Left cardiac atrium (tissue), 4 donors: ENCODE results near the gene SLC16A7. TPM values are rescaled to one million over a fixed set of nuclear protein-coding genes. Genes with fewer than 3 reads are reported as not detected.
"Not testable (repeated sequence)": the region's sequence is repeated elsewhere in the genome, so short reads cannot be mapped to it uniquely, and the experiment has no call there.

Source experiments
- ATAC-seq, 2 donors: fragments of 200-7000 bp; cut with Tn5 transposase; one replicate each; pipeline ENCODE4 v1.9.1; 2020; ENCODE audit warnings: mild to moderate bottlenecking in 2 of 2, moderate library complexity in 2 of 2
- DNase-seq: peaks from one replicate; pipeline ENCODE4 v3.0.0-alpha.2; 2020
- intact Hi-C, 2 donors: fragments of 100-400 bp; cut with DNase I; formaldehyde crosslinking; loops; one replicate each; pipeline versions ENCODE4 v1.14.1 to v1.15.1; 2022 to 2023
- long read RNA-seq: library from polyadenylated mRNA; unstranded; transcript quantifications from one replicate; pipeline ENCODE4 v2.0.0, GENCODE V29; 2021
- total RNA-seq, 2 donors: library from RNA; stranded (reverse); fragmentation: NEBNext Ultra II Directional; extraction: Animal tissue kit (Norgen Biotek cat#: 25700); gene quantifications; one replicate each; pipeline ENCODE4 v1.2.1, GENCODE V29; 2021
- donor health status: DM: no; HTN: yes; CAD: no.
- donor health status: DM: no; HTN: yes; CAD: no; lungs with severe emphysema.
- donor health status: DM: yes; HTN: yes; CAD: no.
- donor health status: Dilated cardiomyopathy.

SLC16A7 gene, protein sequence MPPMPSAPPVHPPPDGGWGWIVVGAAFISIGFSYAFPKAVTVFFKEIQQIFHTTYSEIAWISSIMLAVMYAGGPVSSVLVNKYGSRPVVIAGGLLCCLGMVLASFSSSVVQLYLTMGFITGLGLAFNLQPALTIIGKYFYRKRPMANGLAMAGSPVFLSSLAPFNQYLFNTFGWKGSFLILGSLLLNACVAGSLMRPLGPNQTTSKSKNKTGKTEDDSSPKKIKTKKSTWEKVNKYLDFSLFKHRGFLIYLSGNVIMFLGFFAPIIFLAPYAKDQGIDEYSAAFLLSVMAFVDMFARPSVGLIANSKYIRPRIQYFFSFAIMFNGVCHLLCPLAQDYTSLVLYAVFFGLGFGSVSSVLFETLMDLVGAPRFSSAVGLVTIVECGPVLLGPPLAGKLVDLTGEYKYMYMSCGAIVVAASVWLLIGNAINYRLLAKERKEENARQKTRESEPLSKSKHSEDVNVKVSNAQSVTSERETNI
- total RNA-seq, result 100 to 1,000 TPM in 1 of 2 donors, 10 to 100 TPM in 1; 85.0 to 121 TPM
- long read RNA-seq, transcript SLC16A7-206 (5 exons, 1,603 nt), result minor isoform, 6 of 29 reads
- long read RNA-seq, transcript SLC16A7-203 (6 exons, 1,969 nt), result major isoform, 14 of 29 reads
- long read RNA-seq, partial matches to known transcripts, result 0 of 29 reads
- long read RNA-seq, other reads (novel, unspliced or antisense), result 9 of 29 reads

DNA sequence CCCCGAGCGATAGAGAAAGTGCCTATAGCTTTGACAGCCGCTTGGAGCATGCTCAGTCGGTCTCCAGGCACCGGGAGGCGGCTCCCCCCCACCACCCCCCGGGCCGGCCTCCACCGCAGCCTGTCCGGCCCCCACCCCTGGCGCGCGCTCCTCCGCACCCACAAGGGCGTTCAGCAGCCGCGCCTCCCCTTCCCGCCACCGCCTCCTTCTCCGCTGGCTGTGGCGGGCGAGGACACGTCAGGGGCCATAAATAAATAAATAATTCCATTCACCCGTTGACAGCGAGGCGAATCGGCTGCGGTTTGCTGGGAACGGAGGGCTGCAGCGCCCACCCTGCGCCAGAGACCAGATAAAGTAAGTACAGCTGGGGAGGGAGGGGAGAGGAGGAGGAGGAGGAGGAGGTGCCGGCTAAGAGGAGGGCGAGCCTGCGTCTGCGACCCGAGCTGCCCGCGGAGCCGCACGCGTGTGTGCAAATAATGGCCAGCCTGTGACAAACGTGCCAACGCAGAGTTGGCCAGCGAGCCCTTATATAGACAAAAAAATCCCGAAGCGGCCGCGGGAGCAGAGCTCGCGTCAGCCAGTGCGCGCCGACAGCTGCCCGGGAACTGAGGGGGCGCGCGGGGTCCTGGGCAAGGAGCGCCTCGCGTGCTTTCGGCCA, at the start of gene SLC16A7:
TSS of gene SLC16A7 (plus strand) at position 147 of the 658 bp plus-strand sequence. CDS start 108,773 bp downstream, outside the sequence.
- DNase-seq (peak; percentile 93), ATAC-seq (peak; percentile 85 to 91)
- intact Hi-C loops, result loop anchor here in 1 of 2 donors (5.0 kb wide), 1 partner anchor 71 kb away; no protein-coding TSS in a partner anchor

DNA sequence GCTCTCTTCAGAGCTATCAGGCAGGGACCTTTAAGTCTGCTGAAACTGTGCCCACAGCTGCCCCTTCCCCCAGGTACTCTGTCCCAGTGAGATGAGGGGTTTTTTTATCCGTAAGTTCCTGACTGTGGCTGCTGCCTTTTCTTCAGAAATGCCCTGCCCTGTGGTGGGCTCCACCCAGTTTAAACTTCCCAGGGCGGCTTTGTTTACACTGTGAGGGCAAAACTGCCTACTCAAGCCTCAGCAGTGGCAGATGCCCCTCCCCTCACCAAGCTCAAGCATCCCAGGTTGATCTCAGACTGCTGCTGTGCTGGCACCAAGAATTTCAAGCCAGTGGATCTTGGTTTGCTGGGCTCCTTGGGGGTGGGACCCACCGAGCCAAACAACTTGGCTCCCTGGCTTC, 46.9 kb upstream of the SLC16A7 start:
- intact Hi-C loops, result no loop called here
- ATAC-seq, result no peak
- no peak for DNase-seq

DNA sequence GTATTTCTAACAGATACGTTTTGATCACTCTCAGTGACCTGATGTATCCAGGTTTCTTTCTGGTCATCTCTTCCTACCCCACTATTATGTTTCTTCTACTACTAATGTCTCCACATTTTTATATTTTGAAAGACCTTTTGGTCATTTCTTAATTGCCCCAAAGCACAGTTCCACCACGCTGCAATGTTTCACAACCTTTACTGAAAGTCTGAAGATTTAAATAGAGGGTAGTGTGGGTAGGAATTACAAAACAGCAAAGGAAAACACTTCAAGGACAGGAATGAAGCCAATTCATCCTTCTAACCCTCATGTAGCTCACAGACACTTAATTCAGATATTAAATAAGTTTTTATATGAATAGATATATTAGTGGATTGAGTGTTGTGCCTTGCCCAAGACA, 36.1 kb upstream of the SLC16A7 start:
- no peak for DNase-seq
- peak in 1 of 2 donors; percentile 57 for ATAC-seq
- intact Hi-C loops, result no loop called here

DNA sequence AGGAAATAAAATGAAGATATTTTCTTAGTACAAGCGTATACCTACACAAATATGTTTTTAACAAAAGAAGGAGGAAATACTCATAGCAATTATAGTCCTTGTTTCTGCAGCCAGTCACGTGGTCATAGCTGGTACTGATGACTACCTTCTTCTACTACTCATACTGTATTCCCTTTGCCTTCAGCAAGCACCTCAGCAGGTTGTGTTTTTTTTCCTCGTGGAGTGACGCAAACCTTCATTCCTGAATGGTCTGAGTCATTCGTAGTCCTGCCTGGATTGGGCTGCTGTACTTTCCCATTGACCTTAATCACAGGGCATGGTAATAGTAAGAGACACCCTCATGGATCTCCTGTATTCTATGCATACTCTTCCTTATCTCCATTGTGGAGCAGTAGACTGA, 25.7 kb upstream of the SLC16A7 start:
- intact Hi-C loops, result no loop called here
- DNase-seq (no peak), ATAC-seq (no peak)

DNA sequence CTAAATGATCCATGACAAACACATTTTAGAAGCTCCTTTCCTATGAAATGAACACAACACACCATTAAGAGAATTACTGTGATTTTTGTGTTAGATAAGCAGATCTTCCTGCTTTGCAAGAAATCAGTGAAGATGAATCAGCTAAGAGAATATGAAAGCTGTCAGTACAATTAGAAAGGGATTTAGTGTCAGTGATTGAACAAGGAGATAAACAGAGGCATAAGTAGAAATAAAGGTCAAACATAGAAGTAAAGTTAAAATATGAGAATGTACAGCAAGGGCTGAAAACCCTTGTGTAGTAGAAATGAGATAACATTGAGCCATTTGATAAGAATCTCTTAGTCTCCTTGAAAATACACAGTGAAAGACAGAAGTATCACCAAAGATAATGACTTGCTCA, 21.4 kb upstream of the SLC16A7 start:
- ATAC-seq, result no peak
- no peak for DNase-seq
- intact Hi-C loops, result no loop called here

DNA sequence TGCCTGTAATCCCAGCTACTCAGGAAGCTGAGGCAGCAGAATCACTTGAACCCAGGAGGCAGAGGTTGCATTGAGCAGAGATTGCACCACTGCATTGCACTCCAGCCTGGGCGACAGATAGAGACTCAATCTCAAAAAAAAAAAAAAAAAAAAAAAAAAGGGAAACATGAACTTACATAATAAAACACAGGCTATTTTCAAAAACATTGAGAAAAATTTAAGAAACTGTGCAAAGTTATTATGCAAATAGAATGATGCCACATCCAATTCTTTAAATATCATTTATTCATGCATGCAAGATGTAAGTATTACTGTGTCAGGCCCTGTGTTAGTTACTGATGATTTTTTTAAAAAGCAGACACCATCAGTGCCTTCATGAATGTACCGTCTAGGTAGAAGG, 20.0 kb upstream of the SLC16A7 start:
- ATAC-seq (no peak), DNase-seq (no peak)
- intact Hi-C loops, result no loop called here

DNA sequence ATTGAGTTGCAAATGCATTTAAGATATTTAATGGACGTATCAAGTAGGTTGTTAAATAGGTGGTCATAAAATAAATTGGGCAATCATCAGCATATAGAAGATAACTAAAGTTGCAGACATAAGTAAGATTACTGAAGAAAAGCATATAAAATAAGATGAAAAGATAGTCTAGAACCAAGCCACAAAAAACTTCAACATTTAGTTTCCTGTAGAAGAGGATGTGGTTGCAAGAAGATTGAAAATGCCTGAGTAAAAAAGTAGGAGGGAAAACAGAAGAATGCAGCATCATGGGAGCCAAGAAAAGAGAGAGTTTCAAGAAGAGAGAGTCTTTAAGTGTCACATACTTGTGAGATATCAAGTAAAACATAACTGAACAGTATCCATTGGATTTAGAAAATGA, 17.6 kb upstream of the SLC16A7 start:
- ATAC-seq, result no peak
- DNase-seq, result no peak
- intact Hi-C loops, result no loop called here

DNA sequence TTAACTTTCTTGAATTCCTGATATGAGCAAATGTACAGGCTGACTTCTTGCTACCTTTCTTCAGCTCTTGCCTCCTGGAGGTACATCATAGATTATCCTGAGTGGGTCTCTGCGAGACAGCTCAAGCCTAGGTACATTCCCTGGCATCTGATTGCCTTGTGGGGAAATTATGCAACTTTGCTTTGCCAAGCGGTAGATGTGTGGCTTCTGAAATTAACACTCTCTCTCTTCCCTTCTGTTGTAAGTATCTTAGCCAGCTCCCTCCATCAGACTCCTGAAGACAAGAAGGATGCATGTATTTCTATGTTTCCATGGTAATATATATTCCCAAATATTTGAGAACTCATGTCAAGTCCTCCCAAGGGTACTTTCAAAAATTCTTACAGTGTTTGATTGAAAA, 16.2 kb upstream of the SLC16A7 start:
- intact Hi-C loops, result no loop called here
- ATAC-seq (no peak), DNase-seq (no peak)

DNA sequence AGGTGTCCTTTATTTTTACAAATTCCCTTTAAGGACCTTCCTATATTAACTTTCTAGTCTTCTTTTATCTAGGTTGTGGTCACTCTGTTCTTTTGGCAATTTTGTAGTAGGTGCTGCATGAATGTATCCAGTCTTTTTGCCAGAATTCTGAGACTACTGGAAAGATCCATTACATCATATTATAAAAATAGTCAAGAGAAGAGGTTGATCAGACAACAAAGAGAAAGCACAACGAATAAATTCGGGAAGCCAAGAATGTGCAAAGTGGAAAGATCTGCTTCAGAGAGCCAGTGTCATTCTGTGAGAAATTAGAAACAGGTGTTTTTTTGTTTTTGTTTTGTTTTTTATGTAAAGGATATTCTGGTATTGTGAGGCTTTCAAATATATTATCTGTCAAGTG, 15.8 kb upstream of the SLC16A7 start:
- ATAC-seq (no peak), DNase-seq (no peak)

DNA sequence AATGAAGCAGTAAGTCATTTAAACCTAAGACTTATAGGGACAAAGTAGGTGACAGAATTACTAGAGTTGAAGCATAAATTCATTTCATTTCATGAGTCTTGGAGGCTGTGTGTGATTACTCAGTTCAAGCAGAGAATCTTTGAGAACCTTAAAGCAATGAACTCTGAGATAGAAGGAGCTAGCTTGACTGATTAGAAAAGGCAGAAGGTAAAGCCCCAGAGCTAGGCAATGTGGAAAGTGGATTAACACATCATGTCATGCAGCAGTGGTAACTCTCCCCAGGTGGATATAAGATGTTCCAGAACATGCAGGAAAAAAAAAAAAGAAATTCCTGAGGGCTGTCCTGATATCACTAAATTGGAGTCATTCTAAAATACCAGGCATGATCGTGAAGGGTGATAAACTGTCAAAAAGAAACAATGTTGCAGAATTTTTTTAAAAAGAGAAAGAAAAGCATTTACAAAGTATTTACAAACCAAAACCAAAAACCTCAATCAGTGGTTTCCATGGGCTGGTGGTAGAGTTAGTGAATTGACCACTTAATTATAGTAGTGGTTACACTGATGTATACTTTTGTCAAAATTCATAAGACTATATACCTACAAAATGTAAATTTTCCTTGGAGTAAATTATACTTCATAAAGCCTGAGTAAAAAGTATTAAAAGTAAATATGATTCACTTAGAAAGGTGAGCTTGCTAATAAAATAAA, 12.7 kb upstream of the SLC16A7 start:
- no peak for DNase-seq
- intact Hi-C loops, result no loop called here
- no peak for ATAC-seq

More for the DNA sequence above, 15.8 kb upstream of the SLC16A7 start:
- intact Hi-C loops, result no loop called here

DNA sequence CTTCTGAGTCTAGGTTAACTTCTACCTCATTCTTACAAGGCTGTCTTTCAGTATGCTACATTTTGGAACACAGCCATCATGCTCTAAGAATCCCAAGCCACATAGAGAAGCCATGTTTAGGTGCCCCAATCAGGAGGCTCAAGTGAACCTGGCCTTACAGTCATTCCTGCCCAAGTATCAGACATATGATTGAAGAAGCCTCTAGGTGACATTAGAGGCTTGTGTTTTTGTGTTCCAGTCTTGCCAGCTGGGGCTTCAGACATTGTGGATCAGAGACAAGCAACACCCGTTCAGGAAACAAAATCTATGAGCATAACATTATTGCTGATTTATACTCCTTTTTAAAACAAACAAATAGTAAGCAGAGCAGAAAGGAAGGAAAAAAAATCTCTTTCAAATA, 8.1 kb upstream of the SLC16A7 start:
- DNase-seq (no peak), ATAC-seq (no peak)
- intact Hi-C loops, result loop anchor here in 1 of 2 donors (5.0 kb wide), 1 partner anchor 225 kb away; no protein-coding TSS in a partner anchor

DNA sequence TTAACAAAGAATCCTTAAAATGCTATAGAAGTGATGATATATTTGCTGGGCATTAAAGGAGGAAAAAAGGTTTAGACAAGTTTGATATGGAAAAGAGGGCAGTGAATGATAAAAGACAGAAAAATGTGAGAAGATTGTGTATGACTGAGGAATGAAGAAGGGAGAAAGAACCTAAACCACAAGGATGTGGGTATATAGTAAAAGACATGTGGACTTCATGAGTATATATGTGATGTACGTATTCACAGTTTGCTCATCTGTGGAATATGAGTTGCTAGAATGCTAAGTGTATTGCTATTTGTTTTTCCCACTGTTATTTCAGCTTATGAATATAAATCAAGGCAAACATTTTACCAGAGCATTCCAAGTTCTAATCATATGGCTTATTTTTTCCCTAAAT, 2.1 kb upstream of the SLC16A7 start:
- DNase-seq (no peak), ATAC-seq (no peak)
- intact Hi-C loops, result no loop called here

DNA sequence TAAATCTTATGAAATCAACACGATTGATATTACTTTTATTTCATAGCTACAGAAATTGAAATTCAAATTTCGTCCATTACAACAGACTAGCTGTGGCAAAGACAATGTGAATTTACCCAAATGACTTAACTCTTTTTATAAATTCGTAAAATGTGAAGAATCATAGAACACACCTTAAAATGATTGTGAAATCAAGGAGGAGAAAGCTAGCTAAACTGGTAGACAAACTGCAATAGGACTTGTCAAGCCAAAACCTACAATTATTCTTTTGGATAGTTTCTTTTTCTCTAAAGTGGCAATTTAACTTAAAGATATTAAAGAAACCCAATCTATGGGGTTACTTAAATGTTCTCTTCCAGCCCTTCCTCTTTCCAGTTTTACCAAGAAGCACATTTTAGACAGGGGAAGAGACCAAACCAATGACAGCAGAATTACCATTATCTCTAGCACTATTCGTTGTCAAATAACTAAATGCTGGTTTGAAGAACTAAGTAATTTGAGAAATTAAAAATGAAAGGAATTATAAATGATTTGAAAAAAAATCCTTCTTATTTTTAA, 807 bp upstream of the SLC16A7 start:
- DNase-seq (no peak), ATAC-seq (no peak)
- intact Hi-C loops, result loop anchor here in 1 of 2 donors (5.0 kb wide), 1 partner anchor 72 kb away; no protein-coding TSS in a partner anchor

DNA sequence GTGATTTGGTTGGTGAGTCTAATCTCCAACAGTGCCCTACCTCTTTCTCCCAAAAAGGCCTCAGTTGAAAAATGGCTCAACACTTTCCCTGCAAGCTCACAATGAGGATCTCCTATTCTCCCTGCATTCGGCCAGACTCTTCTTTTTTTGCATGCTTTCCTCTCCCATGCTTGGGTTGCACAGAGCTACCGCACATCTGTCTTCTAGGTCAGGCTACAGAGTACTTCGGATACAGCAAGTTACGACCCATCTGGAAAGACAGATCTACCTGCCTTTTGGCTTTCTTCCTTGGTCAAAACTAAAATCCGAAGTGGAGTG, 305 bp upstream of the SLC16A7 start:
- intact Hi-C loops, result loop anchor here in 1 of 2 donors (5.0 kb wide), 1 partner anchor 72 kb away; no protein-coding TSS in a partner anchor
- ATAC-seq (no peak), DNase-seq (no peak)

DNA sequence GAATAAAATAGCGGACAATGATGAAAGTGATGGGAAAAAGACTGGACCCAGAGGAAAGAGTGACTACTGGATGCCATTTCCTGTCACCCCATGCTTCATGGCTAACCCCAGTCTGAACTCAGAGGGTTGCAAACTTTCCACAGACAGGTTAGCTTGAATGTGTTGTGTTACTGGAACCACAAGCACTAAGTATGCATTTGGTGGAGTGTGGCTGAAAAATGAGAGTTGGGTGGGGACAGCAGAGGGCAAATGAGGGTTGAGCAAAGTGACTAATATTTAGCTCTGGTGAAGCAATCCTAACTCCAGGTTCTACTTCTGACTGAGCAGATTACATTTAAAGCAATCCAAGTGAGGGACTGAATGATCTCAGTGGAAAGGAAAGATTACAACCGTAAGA, 1.6 kb downstream of the SLC16A7 start:
- ATAC-seq (peak; percentile 32 to 75), DNase-seq (peak; percentile 40)
- intact Hi-C loops, result loop anchor here in 1 of 2 donors (5.0 kb wide), 1 partner anchor 70 kb away; no protein-coding TSS in a partner anchor

DNA sequence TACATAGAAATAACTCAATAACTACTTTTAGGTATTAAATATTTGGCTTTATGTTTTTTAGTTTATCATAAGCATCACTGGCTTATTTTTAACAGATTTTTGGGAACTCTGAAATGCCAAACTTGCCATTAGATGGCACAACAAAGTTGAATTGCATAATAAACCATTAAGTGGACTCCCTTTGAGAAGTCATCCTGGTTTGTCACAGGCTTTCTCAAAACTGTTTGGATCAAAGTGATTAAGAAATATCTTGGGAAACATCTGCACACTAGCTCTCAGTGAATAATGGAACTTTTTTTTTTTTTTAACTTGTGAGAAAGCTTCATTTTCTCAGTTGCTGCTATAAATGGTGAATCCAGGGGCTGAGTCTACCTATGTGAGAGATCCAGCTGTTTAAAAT, 4.3 kb downstream of the SLC16A7 start:
- intact Hi-C loops, result no loop called here
- no peak for DNase-seq
- ATAC-seq, result no peak

DNA sequence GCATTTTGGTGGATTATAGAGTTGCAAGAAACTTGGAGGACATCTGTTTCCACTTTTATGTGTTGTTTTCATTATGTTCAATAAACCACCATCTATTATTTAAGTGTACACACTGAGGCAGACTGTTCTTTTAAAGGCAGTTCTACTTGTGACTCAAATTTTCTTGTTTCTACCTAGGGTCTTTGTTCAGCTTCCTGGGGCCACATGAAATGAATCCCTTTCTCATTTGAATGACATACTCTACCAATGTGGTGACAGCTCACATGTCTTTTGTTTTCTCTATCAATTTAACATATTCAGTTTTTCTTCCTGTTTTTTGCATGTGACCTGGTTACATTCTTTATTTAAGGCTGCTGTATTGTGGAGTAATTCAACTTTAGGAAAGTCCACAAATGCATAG, 7.9 kb downstream of the SLC16A7 start:
- DNase-seq, result no peak
- ATAC-seq, result no peak
- intact Hi-C loops, result no loop called here

DNA sequence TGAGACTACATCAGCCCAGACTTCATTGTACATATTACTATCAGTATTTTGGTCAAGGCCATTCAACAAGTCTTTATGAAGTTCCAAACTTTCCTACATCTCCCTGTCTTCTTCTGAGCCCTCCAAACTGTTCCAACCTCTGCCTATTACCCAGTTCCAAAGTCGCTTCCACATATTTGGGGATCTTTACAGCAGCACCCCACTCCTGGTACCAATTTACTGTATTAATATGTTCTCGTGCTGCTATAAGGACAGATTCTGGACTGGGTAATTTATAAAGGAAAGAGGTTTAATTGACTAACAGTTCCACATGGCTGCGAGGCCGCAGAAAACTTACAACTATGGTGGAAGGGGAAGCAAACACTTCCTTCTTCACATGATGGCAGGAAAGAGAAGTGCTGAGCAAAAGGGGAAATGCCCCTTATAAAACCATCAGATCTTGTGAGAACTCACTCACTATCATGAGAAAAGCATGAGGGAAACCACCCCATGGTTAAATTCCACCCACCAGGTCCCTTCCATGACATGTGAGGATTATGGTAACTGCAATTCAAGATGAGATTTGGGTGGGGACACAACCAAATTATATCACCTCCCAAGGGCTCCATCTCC, 17.1 kb downstream of the SLC16A7 start:
- intact Hi-C loops, ATAC-seq, DNase-seq: not testable (repeated sequence)
